Activated T-helper 1 cell treated with Interleukin-2 at 50 U/mL for 16 hours (primary cell): Measurements from ENCODE around the gene SYNRG.
"Not testable (repeated sequence)": the region's sequence is repeated elsewhere in the genome, so short reads cannot be mapped to it uniquely, and the experiment has no call there.

ENCODE experiments used
- DNase-seq: peaks from one replicate; pipeline ENCODE4 v3.0.0-alpha.2; 2020; ENCODE audit warnings: low read depth

SYNRG gene, protein sequence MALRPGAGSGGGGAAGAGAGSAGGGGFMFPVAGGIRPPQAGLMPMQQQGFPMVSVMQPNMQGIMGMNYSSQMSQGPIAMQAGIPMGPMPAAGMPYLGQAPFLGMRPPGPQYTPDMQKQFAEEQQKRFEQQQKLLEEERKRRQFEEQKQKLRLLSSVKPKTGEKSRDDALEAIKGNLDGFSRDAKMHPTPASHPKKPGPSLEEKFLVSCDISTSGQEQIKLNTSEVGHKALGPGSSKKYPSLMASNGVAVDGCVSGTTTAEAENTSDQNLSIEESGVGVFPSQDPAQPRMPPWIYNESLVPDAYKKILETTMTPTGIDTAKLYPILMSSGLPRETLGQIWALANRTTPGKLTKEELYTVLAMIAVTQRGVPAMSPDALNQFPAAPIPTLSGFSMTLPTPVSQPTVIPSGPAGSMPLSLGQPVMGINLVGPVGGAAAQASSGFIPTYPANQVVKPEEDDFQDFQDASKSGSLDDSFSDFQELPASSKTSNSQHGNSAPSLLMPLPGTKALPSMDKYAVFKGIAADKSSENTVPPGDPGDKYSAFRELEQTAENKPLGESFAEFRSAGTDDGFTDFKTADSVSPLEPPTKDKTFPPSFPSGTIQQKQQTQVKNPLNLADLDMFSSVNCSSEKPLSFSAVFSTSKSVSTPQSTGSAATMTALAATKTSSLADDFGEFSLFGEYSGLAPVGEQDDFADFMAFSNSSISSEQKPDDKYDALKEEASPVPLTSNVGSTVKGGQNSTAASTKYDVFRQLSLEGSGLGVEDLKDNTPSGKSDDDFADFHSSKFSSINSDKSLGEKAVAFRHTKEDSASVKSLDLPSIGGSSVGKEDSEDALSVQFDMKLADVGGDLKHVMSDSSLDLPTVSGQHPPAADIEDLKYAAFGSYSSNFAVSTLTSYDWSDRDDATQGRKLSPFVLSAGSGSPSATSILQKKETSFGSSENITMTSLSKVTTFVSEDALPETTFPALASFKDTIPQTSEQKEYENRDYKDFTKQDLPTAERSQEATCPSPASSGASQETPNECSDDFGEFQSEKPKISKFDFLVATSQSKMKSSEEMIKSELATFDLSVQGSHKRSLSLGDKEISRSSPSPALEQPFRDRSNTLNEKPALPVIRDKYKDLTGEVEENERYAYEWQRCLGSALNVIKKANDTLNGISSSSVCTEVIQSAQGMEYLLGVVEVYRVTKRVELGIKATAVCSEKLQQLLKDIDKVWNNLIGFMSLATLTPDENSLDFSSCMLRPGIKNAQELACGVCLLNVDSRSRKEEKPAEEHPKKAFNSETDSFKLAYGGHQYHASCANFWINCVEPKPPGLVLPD (N-terminal part only)

DNA sequence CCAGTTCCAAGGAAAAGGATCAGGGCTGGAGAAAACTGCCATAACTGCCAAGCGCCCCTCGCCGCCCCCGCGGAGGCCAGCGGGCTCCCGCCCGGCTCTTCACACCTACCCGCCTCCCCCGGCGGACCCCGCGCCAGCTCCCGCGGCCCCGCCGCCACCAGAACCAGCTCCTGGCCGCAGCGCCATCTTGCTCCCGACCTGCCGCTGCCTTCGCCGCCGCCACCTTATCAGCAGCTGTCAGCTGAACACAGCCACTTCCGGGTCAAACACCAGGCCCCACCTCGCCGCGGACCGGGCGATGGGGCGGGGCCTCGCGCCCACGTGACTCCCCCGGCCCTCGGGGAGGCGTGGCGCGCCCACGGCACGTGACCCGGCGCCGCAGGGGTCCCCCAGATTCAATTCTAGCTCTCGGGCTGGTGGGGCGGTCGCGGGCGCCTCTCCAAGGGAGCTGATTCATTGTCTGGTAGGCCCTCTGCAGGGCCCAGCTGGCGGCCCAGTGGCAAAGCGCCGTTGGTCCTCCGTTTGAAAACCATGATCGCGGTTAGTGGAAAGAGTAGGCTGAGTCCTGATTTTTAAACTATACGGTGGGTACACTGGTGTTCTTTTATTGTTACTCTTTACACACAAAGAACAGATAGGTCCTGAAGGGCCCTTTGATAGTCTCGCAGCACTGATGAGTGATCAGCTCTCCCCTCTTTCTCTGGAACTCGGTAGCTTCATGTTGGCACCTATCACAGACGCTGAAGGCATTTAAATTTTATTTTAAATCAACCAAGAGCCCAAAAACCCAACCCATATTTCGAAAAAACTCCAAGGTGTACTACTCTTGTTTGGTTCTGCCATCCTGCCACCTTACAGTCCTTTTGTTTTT is at the start of gene SYNRG:
SYNRG (minus strand) TSS at position 249 of the 871 bp plus-strand sequence; CDS start at position 186, 63 bp downstream.
- peak; percentile 95 for DNase-seq

DNA sequence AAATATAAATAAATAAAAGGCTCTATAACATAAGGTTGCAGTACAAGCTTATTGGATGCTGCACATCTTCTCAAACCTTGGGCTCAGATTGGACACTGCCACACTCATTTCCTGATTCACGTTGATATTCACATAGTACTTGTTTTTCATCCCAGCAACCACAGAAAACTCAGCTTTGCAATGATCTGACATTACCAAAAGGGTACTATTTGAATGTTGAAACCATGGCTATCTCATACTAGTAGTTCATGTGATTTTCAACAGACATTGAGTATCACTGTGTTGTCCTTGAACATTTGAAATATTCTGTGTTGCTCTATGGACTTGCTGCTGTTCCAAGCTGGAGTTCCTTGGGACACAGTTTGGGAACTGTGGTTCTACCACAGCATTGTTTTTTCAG is 48.0 kb upstream of the SYNRG start:
- no peak for DNase-seq

DNA sequence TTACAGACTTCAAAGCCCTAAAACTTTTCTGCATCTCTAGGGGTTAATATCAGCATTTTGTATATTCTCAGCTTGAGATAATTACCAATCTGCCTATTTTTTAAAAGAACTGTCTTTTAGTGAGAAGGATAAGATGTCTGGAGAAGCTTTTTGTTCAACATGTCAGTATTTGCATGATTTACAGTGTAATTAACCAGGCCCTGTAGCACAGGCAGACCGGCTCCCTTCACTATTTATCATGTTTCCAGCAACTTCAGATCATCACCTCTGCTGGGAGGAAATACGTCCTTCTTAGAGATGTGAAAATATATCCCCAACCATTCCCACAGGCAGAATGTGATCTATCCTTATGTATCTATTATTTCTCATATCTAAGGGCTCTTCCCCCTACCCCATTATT is 42.6 kb upstream of the SYNRG start:
- no peak for DNase-seq

DNA sequence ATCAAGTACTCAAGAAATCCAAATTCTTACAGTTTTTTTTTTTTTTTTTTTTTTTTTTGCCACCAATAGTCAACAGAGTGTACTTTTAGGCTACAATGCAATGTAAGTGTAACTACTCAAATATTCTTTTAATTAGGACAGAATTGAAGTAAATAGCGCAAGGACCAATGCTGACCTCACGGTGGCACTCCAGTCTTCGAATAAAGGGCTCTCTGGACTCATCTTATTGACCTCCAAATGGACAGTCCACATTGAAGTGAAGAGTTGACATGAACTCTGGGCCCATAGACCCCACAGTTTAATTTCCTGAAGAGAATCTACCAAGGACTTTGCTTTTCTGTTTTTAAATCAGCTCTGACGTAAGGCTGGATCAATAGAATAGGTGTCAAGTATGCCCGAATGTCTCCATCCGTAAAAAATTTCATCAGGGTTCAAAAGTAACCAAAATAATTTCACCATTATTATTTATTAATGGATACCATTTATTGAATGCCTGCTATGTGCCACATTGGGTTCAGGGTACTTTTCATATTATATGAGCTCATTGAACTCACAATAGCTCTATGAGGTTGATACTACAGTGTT is 41.3 kb upstream of the SYNRG start:
- no peak for DNase-seq

DNA sequence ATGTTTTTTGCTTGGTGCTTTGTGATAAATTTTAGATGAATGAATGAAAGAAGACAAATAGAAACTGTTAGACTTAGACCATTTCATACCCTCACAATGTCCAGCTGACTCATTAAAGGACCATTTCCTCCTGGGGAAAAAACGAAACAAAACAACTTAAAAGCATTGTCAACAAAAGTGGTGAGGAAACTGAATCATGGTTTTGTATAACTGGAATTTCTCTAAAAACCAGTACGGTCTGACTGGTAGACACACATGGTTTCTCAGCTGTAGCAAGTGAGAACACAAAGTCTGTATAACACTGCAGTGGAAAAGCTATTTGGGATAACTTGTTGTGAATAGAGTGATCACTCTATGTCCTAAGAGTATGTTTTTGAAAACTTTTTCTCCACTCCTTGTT is 39.3 kb upstream of the SYNRG start:
- DNase-seq = no peak

DNA sequence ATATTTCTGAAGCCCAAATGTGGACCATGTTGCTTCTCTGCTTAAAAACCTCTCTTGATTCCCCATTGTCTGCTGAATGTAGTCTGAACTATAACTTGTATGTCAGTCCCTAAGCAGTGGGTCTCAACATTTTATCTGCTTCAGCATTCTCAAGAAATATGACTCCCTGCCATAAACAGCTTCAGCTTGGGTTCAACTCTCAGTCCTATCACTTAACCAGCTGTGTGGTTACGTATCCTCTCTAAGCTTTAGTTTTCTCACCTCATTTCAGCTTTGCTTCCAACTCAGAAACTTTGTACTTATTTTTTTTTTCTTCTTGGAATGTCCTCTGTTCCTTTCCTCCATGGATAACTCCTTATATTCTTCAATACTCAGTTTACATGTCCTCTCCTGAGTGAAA is 38.6 kb upstream of the SYNRG start:
- no peak for DNase-seq

DNA sequence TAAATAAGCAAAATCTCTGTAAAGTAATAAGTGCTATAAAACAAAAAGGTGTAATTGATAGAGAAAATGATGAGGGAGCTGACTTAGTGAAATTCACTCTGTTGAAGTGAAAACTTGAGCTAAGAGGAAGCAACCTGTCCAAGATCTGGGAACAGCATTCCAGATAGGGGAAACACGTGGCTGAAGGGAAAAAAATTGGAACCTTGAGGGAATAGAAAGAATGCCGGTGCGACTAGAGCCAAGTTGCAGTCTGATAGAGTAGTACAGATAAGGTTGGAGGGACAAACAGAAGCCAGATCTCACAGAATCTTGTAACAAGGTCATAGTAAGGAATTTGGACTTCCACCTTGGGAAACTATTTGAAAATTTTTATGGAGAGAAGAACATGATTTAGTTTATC is 34.7 kb upstream of the SYNRG start:
- no peak for DNase-seq

DNA sequence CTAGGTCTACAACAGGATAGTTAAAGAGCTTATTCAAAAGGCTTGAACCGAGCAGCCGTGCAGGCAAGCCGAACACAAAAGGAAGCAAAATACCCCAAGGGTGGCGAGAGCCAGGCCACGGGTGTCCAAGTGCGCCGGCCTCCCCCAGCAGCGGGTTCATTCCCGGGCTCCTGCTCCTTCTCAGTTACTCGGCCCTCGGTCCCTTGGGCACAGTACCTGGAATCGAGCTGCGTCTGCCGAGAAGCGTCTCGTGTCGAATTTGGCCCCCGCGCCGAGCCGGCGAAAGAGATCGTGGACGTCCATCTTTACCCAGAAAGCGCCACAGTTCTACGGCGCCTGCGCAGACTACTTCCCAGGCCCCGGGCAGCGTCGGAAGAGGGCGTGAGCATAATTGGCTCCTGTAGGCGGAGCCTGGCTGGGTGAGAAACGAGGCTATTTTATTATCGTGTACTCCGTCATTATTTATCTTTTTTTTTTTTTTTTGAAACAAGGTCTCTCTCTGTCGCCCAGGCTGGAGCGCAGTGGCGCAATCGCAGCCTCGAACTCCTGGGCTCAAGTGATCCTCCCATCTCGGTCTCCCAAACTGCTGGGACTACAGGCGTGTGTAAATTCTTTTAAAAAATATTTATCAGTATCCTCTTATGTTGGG is 34.0 kb upstream of the SYNRG start, which contains the start of gene DDX52:
DDX52 (minus strand) TSS at position 329 of the 649 bp plus-strand sequence; CDS start at position 303, 26 bp downstream.
- peak; percentile 80 for DNase-seq

DNA sequence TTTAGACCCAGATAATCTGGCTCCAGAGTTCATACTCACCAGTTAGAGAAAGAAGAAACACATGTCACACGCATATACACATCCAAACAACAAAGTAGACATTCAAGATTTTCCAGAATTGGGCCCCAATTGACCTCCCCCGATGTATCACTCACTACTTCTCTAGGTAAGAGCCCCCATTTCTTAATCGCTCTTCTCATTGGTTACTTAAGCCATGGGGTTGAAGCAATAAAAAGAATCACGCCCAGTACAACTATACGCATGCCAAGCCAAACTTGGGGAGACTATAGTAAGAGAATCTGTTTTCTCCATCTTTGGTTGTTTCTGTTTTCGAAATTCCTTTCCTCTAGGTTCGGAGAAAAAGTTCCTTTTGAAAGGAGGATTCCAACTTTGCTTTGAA is 33.5 kb upstream of the SYNRG start:
- DNase-seq = no peak

DNA sequence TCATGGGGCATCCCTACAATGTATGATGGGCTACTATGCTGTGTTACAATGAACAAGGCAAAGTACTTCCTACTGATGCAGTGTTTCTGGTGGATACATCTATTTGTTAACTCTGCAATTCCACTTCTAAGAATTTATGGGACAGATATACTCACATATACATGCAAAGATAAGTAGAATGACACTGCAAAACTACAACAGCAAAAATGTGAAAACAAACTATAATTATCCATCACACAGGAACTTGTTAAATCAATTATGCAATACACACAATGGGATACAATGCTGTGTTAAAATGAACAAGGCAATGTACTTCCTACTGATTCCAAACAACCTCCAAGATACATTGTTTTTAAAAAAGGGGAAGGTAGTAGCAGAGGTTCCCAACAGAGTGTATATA is 30.8 kb upstream of the SYNRG start:
- DNase-seq = no peak

DNA sequence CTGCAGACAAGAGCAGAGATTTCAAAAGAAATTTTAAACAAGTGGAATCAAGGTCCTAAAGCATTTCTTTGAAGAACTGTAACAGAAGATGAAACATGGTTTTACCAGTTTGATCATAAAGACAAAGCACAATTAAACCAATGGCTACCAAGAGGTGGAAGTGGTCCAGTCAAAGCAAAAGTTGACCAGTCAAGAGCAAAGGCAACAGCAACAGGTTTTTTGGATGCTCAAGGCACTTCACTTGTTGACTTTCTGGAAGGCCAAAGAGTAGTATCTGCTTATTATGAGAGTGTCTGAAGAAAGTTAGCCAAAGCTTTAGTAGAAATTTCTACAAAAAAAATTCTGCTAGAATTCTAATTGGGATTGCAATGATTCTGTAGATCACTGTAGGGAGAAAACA is 28.7 kb upstream of the SYNRG start:
- DNase-seq = no peak

DNA sequence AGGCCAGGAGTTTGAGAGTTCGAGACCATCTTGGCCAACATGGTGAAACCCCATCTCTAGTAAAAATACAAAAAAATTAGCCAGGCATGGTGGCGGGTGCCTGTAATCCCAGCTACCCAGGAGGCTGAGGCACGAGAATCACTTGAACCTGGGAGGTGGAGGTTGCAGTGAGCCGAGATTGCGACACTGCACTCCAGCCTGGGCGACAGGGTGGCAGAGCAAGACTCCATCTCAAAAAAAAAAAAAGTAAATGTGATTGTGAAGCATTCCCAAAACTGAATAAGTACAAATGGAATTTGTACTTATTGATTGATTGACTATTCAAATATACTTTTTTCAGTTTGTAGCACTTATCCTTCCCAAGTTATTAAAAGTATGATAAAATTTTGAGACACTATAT is 7.2 kb upstream of the SYNRG start:
- DNase-seq = not testable (repeated sequence)

DNA sequence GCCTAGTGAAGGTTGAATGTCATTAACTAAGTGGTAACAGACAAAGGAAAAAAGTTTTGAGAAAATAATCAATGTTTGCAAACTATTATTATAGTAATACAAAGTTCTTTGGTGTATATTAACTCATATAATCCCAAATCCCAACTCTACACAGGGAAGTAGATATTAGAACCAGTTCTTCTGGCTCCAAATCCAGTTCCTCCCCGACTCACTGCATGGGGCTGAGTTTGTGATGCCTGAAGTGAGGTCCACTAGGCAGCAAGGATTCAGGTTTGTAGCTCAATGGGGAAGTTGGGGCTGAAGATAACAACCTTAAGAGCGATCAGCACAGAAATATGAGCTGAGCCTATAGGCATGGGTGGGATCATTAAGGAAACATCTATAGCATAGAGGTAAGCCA is 5.6 kb upstream of the SYNRG start:
- no peak for DNase-seq

DNA sequence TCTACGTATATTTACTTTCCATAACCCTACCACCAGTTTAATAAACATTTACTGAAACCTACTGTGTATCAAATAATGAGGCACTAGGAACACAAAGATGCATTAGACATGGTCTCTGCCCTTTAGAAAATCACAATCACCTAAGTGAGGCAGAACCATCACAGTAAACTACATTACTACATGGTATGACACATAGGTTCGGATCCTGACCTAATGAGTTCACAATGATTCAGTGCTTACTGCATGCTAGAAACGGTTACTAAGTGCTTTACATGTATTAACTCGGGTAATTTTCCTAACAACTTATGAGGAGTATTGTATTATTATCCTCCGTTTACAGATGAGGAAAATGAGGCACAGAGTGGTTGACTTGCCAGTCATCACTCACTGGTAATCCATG is 5.2 kb upstream of the SYNRG start:
- DNase-seq = no peak

DNA sequence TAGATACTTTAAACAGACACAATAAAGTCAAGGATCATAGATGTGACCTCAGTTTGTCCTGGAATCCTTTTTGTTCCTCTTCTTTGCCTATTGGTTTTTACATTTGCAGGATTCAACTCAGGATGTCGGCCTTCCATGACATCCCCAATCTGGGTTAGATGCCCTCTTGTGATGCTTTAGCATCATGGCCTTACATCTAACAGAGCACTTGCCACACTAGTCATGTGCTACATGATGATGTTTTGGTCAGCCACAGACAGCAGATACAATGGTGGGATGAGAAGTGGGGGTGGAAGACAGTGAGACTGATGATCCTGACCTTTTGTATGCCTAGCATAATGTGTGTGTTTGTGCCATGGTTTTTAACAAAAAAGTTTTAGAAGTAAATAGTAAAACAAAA is 1.8 kb upstream of the SYNRG start:
- no peak for DNase-seq

DNA sequence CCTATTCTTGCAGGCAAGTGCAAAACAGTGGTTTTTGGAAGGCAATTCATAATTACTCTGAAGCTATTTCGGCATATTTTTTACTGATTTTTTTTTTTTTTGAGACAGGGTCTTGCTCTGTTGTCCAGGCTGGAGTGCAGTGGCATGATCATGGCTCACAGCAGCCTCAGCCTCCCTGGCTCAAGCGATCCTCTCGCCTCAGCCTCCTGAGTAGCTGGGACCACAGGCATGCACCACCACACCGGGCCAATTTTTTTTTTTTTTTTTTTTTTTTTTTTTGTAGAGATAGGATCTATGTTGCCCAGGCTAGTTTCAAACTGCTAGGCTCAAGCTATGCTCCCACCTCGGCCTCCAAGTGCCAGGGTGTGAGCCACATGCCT is 813 bp upstream of the SYNRG start:
- not testable (repeated sequence) for DNase-seq

DNA sequence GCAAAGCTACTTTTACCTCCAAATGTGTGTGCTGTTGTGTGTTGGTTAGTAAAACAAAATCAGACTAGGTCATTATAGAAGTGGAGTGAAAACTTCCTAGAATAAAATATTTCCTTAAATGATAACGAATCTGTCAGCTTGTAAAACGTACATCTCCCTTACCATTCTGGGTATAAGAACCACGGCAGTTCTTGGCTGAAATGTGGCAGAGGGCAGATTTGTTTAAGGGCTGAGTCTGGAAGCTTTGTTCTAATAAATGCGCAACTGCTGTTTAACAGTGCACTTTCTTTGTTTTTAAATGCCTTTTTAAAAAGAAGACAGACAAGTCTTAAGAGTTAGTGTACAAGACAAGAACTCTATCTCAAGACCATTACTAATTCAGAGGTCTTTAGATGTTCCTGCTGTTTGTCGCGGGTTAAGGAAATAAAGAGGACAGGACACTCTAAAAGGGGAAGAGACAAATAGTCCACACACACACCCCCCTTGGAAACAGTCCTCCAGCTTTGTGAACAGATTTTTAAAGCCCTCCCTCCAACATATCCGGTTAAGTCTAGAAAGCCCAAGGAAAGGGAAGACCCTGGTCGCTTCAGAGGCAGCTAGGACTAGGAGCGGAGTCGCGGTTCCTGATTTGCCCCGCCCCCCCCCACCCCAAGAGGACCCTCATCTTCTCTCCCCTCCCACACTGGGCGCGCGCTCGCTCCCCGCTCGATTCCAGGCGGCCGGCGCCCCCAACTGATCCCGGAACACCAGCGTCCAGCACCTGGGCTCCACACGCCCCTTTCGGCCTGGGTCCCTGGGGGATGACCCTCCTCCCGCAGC is 658 bp downstream of the SYNRG start:
- DNase-seq = peak; percentile 2

DNA sequence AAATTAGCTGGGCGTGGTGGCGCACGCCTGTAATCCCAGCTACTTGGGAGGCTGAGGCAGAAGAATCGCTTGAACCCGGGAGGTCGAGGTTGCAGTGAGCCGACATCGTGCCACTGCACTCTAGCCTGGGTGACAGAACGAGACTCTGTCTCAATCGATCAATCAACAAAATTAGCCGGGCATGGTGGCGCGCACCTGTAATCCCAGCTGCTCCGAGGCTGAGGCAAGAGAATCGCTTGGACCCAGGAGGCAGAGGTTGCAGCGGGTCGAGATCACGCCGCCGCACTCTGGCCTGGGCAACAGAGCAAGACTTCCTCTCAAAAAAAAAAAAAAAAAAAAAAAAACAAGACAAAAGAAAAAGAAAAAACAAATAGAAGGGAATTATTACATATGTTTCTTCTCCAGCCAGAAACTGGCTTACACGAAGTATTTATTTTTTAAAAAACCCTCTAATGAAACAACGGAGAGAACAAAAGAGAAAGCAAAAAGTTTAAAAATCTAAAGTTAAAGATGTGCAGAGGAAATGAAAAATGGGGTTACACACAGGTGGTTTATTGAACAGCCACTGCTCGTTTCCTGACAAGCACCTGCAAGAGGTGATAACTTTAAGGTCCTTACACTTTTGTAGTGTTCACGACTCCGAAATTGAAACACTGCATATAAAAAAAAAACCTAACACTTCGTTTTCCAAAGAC is 1.4 kb downstream of the SYNRG start:
- DNase-seq = peak; percentile 1
